Suprapubic skin (tissue), 3 donors: ENCODE results near the gene CCDC200.
"Not testable (repeated sequence)": the region's sequence is repeated elsewhere in the genome, so short reads cannot be mapped to it uniquely, and the experiment has no call there.

Experiments
- CTCF ChIP-seq, 2 donors: fragments of 200-600 bp in 1 of 2; fragments of 450-650 bp in 1 of 2; sonication (generic) in 1 of 2; IDR thresholded peaks; one replicate each; pipeline ENCODE4 v1.5.1; 2016 to 2019; ENCODE audit warnings: antibody characterized with exemption in 2 of 2, mild to moderate bottlenecking in 1 of 2, moderate library complexity in 1 of 2
- POLR2A ChIP-seq, 2 donors: fragments of 450-650 bp; IDR thresholded peaks; one replicate each; pipeline ENCODE4 v1.6.1; 2017; ENCODE audit warnings: antibody characterized with exemption in 2 of 2, mild to moderate bottlenecking in 2 of 2, moderate library complexity in 2 of 2

DNA sequence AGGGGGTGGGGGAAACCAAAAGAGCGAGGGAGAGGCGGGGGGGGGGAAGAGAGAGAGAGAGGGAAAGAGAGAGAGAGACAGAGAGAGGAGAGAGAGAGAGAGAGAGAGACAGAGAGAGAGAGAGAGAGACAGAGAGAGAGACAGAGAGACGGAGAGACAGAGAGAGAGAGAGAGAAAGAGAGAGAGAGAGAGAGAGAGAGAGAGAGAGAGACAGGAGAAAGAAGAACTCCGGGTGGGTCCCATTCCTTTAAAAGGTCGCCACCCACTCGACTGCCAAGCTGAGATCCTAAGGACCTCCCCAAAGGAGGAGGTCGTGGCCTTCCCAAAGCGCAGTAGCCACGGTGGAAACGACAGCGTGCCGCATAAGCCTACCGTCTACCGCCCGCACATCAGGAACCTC is 4.8 kb upstream of the CCDC200 start:
- not testable (repeated sequence) for TF ChIP-seq CTCF, POLR2A (IDR thresholded peaks at IDR 0.05)
